Adrenal gland (tissue), 5 donors: ENCODE results near the gene ASTN2.

ENCODE experiments used
- POLR2A ChIP-seq, 2 donors: fragments of 450-650 bp; IDR thresholded peaks; one replicate each; pipeline ENCODE4 v1.6.1; 2017; ENCODE audit warnings: antibody characterized with exemption in 2 of 2, mild to moderate bottlenecking in 2 of 2, moderate library complexity in 1 of 2
- TF ChIP-seq, protein P1 (sequence below), 6 experiments: fragments of 450-650 bp in 4 of 6; fragments of 200-600 bp in 2 of 6; sonication (generic) in 1 of 6; IDR thresholded peaks; 1 replicate in 5 of 6; 2 replicates in 1 of 6; pipeline versions ENCODE4 v1.5.1 to v1.8.0; 2016 to 2021; ENCODE audit warnings: antibody characterized with exemption in 6 of 6, mild to moderate bottlenecking in 2 of 6, moderate library complexity in 1 of 6
- donor health status: DM: no; HTN: no; CAD: no.

DNA sequence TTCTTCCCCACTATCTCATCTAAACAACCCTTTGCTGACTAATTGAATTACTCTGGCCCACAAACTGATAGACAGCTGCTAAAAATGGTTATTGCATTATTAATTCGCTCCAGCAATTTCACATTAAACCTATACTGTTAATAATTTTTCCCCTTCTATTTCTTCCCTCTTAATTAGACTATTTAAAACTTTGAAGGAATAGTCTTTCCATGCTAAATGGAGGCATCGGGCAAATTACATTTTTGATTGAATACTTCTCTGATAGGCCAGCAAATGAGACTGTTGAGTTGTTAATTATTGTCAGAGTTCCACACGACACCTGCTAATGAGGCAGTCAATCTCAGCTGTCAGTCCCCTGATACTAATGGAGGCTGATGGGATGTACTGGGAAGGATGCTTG, 485.2 kb downstream of the ASTN2 start:
- no peak for TF ChIP-seq POLR2A (IDR thresholded peaks at IDR 0.05)
- TF ChIP-seq, protein P1, sequence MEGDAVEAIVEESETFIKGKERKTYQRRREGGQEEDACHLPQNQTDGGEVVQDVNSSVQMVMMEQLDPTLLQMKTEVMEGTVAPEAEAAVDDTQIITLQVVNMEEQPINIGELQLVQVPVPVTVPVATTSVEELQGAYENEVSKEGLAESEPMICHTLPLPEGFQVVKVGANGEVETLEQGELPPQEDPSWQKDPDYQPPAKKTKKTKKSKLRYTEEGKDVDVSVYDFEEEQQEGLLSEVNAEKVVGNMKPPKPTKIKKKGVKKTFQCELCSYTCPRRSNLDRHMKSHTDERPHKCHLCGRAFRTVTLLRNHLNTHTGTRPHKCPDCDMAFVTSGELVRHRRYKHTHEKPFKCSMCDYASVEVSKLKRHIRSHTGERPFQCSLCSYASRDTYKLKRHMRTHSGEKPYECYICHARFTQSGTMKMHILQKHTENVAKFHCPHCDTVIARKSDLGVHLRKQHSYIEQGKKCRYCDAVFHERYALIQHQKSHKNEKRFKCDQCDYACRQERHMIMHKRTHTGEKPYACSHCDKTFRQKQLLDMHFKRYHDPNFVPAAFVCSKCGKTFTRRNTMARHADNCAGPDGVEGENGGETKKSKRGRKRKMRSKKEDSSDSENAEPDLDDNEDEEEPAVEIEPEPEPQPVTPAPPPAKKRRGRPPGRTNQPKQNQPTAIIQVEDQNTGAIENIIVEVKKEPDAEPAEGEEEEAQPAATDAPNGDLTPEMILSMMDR (IDR thresholded peaks at IDR 0.05) = no peak
